Thyroid gland (tissue), 4 donors: ENCODE data around the gene RPRD1B. TPM values are rescaled to one million over a fixed set of nuclear protein-coding genes. Genes with fewer than 3 reads are reported as not detected.

Source experiments
- DNase-seq, 2 donors: peaks; one replicate each; pipeline ENCODE4 v3.0.0-alpha.2; 2019
- H3K27ac ChIP-seq, 3 donors: fragments of 200-600 bp; sonication (generic); 1 replicate in 2 of 3; 2 replicates in 1 of 3; pipeline ENCODE4 v1.5.1; 2016 to 2019; ENCODE audit warnings: mild to moderate bottlenecking in 1 of 3, moderate library complexity in 1 of 3
- H3K27me3 ChIP-seq: fragments of 200-600 bp; sonication (generic); one replicate; pipeline ENCODE4 v1.5.1; 2019
- H3K36me3 ChIP-seq, 2 donors: fragments of 200-600 bp; sonication (generic); one replicate each; pipeline ENCODE4 v1.5.1; 2016 to 2019
- H3K4me1 ChIP-seq, 2 donors: fragments of 200-600 bp; sonication (generic); one replicate each; pipeline ENCODE4 v1.5.1; 2017 to 2019
- H3K4me3 ChIP-seq, 3 donors: fragments of 200-600 bp; sonication (generic); replicated peaks in 1 of 3; 1 replicate in 2 of 3; 2 replicates in 1 of 3; pipeline ENCODE4 v1.5.1; 2016; ENCODE audit warnings: mild to moderate bottlenecking in 1 of 3
- H3K9me3 ChIP-seq: fragments of 200-600 bp; sonication (generic); one replicate; pipeline ENCODE4 v1.5.1; 2017
- POLR2A ChIP-seq, 2 donors: fragments of 450-650 bp; IDR thresholded peaks; one replicate each; pipeline ENCODE4 v1.6.1; 2017; ENCODE audit warnings: antibody characterized with exemption in 2 of 2, mild to moderate bottlenecking in 2 of 2, moderate library complexity in 1 of 2
- WGBS, 2 donors: methylation state at CpG; one replicate each; pipeline ENCODE4 v1.1.5; 2017; 5-methylcytosine and 5-hydroxymethylcytosine counted together
- intact Hi-C: fragments of 100-400 bp; cut with DNase I; formaldehyde crosslinking; loops from one replicate; pipeline ENCODE4 v1.15.1; 2023
- total RNA-seq, 4 donors: library from RNA; depleted of rRNA; stranded (reverse); fragments of >200 nt; gene quantifications; one replicate each; pipeline ENCODE4 v1.2.3, GENCODE V29; 2016
- TF ChIP-seq, protein P1 (sequence below), 6 experiments: fragments of 200-600 bp in 3 of 6; fragments of 450-650 bp in 3 of 6; sonication (generic) in 3 of 6; IDR thresholded peaks; one replicate each; pipeline ENCODE4 v1.5.1; 2016 to 2019; ENCODE audit warnings: antibody characterized with exemption in 6 of 6, mild to moderate bottlenecking in 2 of 6, inconsistent platforms in 1 of 6, moderate library complexity in 1 of 6

Gene RPRD1B
- total RNA-seq, 4 donors from 2014 or later: 24.2 to 58.9 (median 27.0) TPM

DNA sequence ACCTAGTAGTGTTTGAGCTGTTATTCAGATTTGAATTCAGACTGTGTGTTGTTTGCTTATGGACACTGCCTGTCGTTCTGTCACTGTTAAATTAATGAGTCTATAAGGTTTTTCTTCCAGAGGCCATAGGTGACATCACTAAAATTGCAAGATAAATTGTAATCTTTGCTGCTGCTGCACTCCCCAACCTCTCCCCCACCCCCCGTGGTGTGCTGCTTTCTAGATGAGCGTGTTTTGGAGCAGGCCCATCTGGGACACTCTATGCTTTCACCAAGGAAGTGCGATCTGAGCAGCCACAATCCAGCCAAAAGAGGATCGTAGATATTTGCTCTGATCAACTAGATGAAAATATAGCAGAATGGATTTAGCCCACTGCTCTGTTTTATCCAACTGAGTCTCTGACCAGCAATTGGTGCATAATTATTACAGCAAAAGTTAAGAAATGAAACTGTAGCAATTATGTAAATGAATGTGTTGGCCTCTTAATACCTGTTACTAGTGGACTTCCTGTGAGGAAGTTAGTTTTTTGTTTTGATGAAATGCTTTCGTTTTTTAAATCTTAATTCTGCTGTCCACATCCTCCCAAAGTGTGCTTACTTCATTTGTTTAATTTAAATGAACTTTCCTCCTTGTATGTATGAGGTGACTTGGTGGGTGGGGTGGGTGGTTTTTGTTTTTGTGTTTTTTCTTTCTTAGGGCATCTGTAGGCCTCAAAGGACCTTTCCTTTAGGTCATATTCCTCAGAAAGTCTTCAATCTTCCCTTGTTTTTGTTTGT is 58.1 kb downstream of the RPRD1B start:
- Histone ChIP-seq H3K27me3 (no peaks in the 10 kb centered on the region), H3K4me3 (no peak overlapping the region), H3K27ac (no peak overlapping the region), H3K36me3 (peaks cover 15 to 33% of the 10 kb centered on the region in 2 donors), H3K4me1 (peaks cover 0 to 14% of the 10 kb centered on the region in 2 donors), H3K9me3 (no peaks in the 10 kb centered on the region)
- no peak for DNase-seq
- WGBS, 2 donors: 63 to 65% methylated on average over 6 of the region's 6 CpGs
- intact Hi-C loops: no loop called here
- TF ChIP-seq POLR2A (IDR thresholded peaks at IDR 0.05): no peak
- TF ChIP-seq, protein P1, sequence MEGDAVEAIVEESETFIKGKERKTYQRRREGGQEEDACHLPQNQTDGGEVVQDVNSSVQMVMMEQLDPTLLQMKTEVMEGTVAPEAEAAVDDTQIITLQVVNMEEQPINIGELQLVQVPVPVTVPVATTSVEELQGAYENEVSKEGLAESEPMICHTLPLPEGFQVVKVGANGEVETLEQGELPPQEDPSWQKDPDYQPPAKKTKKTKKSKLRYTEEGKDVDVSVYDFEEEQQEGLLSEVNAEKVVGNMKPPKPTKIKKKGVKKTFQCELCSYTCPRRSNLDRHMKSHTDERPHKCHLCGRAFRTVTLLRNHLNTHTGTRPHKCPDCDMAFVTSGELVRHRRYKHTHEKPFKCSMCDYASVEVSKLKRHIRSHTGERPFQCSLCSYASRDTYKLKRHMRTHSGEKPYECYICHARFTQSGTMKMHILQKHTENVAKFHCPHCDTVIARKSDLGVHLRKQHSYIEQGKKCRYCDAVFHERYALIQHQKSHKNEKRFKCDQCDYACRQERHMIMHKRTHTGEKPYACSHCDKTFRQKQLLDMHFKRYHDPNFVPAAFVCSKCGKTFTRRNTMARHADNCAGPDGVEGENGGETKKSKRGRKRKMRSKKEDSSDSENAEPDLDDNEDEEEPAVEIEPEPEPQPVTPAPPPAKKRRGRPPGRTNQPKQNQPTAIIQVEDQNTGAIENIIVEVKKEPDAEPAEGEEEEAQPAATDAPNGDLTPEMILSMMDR (IDR thresholded peaks at IDR 0.05): no peak

DNA sequence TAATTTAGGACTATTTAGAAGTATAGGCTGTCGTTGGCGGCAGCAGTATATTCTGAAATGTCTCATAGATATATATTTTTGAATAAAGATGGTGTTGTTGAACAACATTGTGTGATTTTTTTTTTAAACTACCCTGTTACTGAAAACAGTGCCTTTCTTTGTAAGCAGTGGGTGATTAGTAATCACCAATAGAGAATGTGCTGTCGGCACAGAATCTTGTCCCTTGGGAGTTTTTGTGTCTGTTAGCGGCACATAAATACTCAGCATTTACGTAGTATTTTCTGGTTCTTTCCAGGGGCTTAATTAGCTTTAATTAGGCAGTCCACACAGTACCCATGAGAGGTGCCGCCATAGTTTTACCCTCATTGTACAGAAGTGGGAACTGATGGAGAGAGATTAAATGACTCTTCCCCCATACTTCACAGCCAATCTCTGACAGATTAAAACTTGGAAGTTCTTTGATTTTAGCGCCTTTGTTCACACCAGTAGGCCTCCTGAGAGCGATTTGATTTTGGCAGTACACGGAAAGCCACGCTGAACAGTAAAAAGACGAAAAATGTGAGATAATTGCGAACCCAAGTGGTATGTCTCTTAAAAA is 58.8 kb downstream of the RPRD1B start:
- WGBS, 2 donors: 96% methylated on average over 12 of the region's 12 CpGs
- intact Hi-C loops: no loop called here
- Histone ChIP-seq H3K36me3 (peaks cover 15 to 26% of the 10 kb centered on the region in 2 donors), H3K27me3 (no peaks in the 10 kb centered on the region), H3K4me3 (no peak overlapping the region), H3K27ac (no peak overlapping the region), H3K9me3 (no peaks in the 10 kb centered on the region), H3K4me1 (peaks cover 0 to 14% of the 10 kb centered on the region in 2 donors)
- TF ChIP-seq POLR2A (IDR thresholded peaks at IDR 0.05): no peak
- TF ChIP-seq, protein P1 (IDR thresholded peaks at IDR 0.05): no peak
- no peak for DNase-seq

DNA sequence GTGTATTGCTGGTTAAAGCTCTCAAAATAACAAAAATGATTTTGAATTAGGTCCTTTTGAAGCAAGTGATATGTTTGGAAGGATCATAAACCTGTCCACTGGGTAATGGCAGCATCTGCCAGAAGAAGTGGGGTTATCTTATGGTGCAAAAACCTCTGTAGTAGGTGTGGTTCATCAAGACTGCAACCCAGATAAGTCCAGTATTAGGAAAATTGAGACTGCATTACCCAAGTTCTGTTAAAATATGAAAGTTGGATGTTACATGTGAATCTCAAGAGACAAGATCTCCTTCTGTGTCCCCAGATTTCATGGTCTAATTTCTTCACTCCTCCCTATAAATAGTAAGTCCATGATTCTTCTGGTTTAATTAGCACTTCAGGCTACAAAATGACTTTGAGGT is 59.4 kb downstream of the RPRD1B start:
- TF ChIP-seq POLR2A (IDR thresholded peaks at IDR 0.05): no peak
- TF ChIP-seq, protein P1 (IDR thresholded peaks at IDR 0.05): no peak
- intact Hi-C loops: no loop called here
- Histone ChIP-seq H3K27me3 (no peaks in the 10 kb centered on the region), H3K36me3 (peaks cover 15 to 20% of the 10 kb centered on the region in 2 donors), H3K4me1 (peaks cover 0 to 14% of the 10 kb centered on the region in 2 donors), H3K9me3 (no peaks in the 10 kb centered on the region), H3K27ac (no peak overlapping the region), H3K4me3 (no peak overlapping the region)
- DNase-seq: no peak

DNA sequence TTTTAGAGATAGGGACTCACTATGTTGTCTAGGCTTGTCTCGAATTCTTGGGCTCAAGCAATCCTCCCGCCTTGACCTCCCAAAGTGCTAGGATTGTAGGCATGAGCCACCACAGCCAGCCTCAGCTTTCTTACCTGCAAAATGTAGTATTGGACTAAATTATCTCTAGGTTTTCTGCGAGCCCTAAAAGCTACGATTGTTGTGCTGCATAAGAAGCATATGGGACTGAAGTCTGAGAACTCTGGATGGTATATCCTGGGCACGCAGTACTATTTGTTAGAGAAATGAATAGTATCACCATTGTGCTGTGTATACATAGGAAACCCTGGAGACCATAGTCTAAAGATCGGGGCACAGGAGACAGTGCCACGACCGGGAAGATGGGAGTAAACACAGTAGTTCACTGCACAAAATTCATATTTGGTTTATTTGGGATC is 60.1 kb downstream of the RPRD1B start:
- intact Hi-C loops: no loop called here
- no peak overlapping the region for H3K4me3 ChIP-seq
- H3K36me3 ChIP-seq: peaks cover 14 to 15% of the 10 kb centered on the region in 2 donors
- 91 to 95% methylated on average over 8 of the region's 8 CpGs for WGBS, 2 donors
- no peak overlapping the region for H3K27ac ChIP-seq
- H3K27me3 ChIP-seq: no peaks in the 10 kb centered on the region
- H3K4me1 ChIP-seq: peaks cover 0 to 14% of the 10 kb centered on the region in 2 donors
- no peak for DNase-seq
- TF ChIP-seq, protein P1 (IDR thresholded peaks at IDR 0.05): no peak
- TF ChIP-seq POLR2A (IDR thresholded peaks at IDR 0.05): no peak
- H3K9me3 ChIP-seq: no peaks in the 10 kb centered on the region

DNA sequence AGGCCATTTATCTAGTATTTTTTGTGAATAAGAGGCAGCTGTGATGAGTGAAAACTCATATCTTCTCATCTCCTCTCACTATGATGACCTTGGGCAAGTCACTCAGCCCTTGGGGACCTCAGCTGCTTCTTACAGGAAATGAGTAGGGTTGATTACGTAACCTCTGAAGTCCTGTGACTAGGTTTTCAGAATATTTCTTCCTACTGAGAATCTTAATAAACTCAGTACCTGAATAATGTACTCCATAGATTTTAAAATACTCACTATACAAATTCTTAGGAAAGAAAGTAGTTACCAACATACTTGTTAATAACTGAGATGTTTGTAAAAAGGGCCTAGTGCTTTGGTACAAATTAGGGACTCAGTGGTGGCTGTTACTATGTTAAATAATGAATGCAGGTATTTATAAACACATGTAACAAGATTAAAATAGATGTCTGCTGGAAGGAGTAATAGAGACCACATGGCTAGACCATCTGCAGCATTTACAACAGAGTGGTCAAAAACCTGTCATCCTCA is 60.9 kb downstream of the RPRD1B start:
- Histone ChIP-seq H3K4me1 (peaks cover 0 to 14% of the 10 kb centered on the region in 2 donors), H3K36me3 (peaks cover 13 to 15% of the 10 kb centered on the region in 2 donors), H3K27me3 (no peaks in the 10 kb centered on the region), H3K4me3 (no peak overlapping the region), H3K27ac (no peak overlapping the region), H3K9me3 (no peaks in the 10 kb centered on the region)
- peak in 1 of 2 donors; percentile 10 for DNase-seq
- TF ChIP-seq, protein P1 (IDR thresholded peaks at IDR 0.05): no peak
- 58 to 61% methylated on average over 1 of the region's 1 CpG for WGBS, 2 donors
- intact Hi-C loops: no loop called here
